Calu3 (cell line): ENCODE data around the gene TPI1. TPM values are rescaled to one million over a fixed set of nuclear protein-coding genes. Genes with fewer than 3 reads are reported as not detected.

Source experiments
- BruUV-seq: library from RNA; stranded (reverse); fragments of 400-500 nt; replicated peaks from 2 replicates; lab custom pipeline; 2021; lab: Mats Ljungman, UMichigan
- CTCF ChIA-PET: fragments of 300-600 bp; sonication (Branson Sonifier 250); formaldehyde crosslinking; loops from one replicate; lab custom pipeline; 2022; ENCODE audit warnings: antibody characterized with exemption; lab: Charles Lee
- DNase-seq: peaks from one replicate; pipeline ENCODE4 v3.0.0; 2022
- H3K27ac Mint-ChIP-seq: one replicate; pipeline ENCODE4 v1.8.0; 2022; ENCODE audit warnings: mixed read lengths; ENCODE audit not compliant: unreplicated experiment
- H3K27me3 Mint-ChIP-seq: one replicate; pipeline ENCODE4 v1.8.0; 2022; ENCODE audit warnings: mixed read lengths; ENCODE audit not compliant: unreplicated experiment
- H3K36me3 Mint-ChIP-seq: one replicate; pipeline ENCODE4 v1.8.0; 2022; ENCODE audit warnings: mild to moderate bottlenecking, moderate library complexity, mixed read lengths; ENCODE audit not compliant: insufficient read depth, unreplicated experiment
- H3K4me1 Mint-ChIP-seq: one replicate; pipeline ENCODE4 v1.8.0; 2022; ENCODE audit warnings: mild to moderate bottlenecking, low read depth, mixed read lengths; ENCODE audit not compliant: unreplicated experiment
- H3K4me3 Mint-ChIP-seq: one replicate; pipeline ENCODE4 v1.8.0; 2022; ENCODE audit warnings: mild to moderate bottlenecking, low read depth, moderate library complexity, mixed read lengths; ENCODE audit not compliant: unreplicated experiment
- H3K9me3 Mint-ChIP-seq: one replicate; pipeline ENCODE4 v1.8.0; 2022; ENCODE audit warnings: low read depth, mixed read lengths; ENCODE audit not compliant: unreplicated experiment
- intact Hi-C: fragments of 100-400 bp; cut with micrococcal nuclease; formaldehyde crosslinking; loops from one replicate; pipeline ENCODE4 v1.10.0; 2022; ENCODE audit not compliant: unreplicated experiment
- total RNA-seq: library from RNA; stranded (reverse); gene quantifications from 2 replicates; pipeline ENCODE4 v1.2.3, GENCODE V29; 2022
- TF ChIP-seq, protein P1 (sequence below): fragments of 200-600 bp; IDR thresholded peaks from one replicate; pipeline ENCODE4 v1.8.0; 2022; ENCODE audit warnings: antibody characterized with exemption; ENCODE audit not compliant: unreplicated experiment

The TPI1 gene
- total RNA-seq, 1 experiment from 2014 or later = 608 TPM

DNA sequence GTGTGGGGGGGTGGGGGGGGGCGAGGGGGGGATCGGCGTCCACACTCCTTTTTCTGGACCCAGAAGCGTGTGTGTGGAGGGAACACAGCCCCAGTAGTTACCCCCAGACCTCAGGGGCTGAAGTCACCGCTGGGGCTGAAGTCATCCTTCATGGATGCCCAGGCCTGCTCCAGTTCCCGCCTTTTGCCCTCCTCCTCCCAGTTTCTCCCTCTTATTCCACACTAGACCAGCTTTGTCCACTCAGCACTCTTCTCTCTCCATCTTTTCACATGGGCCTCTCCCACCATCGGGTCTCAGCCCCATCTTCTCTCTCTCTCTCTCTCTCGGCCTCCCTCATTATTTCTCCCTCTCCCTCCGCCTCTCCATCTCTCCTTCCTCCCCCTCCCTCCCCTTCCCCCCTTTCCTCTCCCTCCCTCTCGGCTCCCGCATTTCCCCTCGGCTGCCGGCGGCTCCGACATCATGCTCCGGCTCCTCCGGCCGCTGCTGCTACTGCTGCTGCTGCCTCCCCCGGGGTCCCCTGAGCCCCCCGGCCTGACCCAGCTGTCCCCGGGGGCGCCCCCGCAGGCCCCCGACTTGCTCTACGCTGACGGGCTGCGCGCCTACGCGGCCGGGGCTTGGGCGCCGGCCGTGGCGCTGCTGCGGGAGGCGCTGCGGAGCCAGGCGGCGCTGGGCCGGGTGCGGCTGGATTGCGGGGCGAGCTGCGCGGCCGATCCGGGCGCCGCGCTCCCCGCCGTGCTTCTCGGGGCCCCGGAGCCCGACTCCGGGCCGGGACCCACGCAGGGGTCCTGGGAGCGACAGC, 39.1 kb upstream of the TPI1 start, which contains the start of gene P3H3:
Gene P3H3 (plus strand): TSS at position 426 of the 799 bp plus-strand sequence. CDS start 34 bp downstream, at position 460.
- no peak for DNase-seq
- TF ChIP-seq, protein P1, sequence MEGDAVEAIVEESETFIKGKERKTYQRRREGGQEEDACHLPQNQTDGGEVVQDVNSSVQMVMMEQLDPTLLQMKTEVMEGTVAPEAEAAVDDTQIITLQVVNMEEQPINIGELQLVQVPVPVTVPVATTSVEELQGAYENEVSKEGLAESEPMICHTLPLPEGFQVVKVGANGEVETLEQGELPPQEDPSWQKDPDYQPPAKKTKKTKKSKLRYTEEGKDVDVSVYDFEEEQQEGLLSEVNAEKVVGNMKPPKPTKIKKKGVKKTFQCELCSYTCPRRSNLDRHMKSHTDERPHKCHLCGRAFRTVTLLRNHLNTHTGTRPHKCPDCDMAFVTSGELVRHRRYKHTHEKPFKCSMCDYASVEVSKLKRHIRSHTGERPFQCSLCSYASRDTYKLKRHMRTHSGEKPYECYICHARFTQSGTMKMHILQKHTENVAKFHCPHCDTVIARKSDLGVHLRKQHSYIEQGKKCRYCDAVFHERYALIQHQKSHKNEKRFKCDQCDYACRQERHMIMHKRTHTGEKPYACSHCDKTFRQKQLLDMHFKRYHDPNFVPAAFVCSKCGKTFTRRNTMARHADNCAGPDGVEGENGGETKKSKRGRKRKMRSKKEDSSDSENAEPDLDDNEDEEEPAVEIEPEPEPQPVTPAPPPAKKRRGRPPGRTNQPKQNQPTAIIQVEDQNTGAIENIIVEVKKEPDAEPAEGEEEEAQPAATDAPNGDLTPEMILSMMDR = no peak
- Mint-ChIP-seq H3K4me1 (peaks cover 16% of the 10 kb centered on the region), H3K27me3 (peaks cover 97% of the 10 kb centered on the region), H3K9me3 (no peaks in the 10 kb centered on the region), H3K4me3 (peak within 1 kb of the TSS; percentile 75), H3K27ac (peak within 1 kb of the TSS; percentile 25), H3K36me3 (peaks cover 16% of the 10 kb centered on the region)
- intact Hi-C loops = loop anchor here (5.0 to 10.0 kb wide), 2 partner anchors 213 to 276 kb away; no protein-coding TSS in a partner anchor
- CTCF ChIA-PET = interaction anchor here (1.8 kb wide), 1 partner anchor 62 kb away, joined by 4 read pairs; no protein-coding TSS in a partner anchor
- no TSS peak for BruUV-seq

GRCh38 chr12:6828781-6829535, 38.4 kb upstream of the TPI1 start:
- CTCF ChIA-PET = interaction anchor here (0.9 to 1.8 kb wide), 2 partner anchors 23 to 62 kb away, joined by 4 read pairs; partner anchors contain the start of genes CDCA3 and USP5

DNA sequence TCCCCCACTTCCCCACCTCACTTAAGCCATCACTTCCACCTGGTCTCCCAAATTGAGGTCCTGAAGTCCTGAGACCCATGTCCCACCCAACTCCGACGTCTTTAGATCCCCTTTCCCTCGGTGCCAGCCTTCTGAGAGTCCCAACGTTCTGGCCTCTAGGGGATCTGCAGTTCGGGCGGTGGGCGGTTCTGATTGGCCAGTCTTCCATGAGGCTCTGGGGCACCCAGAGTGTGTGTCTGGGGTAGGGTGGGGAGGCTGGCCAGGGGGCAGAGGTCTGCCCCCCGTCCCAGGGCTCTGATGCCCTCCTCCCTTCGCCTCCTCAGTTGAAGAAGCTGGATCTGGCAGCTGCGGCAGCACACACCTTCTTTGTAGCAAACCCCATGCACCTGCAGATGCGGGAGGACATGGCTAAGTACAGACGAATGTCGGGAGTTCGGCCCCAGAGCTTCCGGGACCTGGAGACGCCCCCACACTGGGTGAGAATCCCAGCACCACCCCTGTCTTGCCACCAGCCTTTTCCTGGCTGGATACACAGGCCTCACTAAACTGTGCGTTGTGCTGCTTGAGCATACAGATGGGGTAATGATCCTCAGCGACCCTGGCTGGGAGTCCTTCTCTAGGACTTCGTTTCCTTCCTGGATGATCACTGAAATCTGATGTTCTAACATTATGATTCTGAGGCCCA, 37.7 kb upstream of the TPI1 start:
- CTCF ChIA-PET = interaction anchor here (0.9 to 1.8 kb wide), 2 partner anchors 22 to 63 kb away, joined by 4 read pairs; partner anchors contain the start of genes CDCA3 and USP5
- peaks cover 96% of the 10 kb centered on the region for H3K27me3 Mint-ChIP-seq
- no peak for DNase-seq
- peaks cover 16% of the 10 kb centered on the region for H3K36me3 Mint-ChIP-seq
- no peak overlapping the region for H3K27ac Mint-ChIP-seq
- BruUV-seq = no TSS peak
- no peaks in the 10 kb centered on the region for H3K9me3 Mint-ChIP-seq
- intact Hi-C loops = loop anchor here (5.0 to 10.0 kb wide), 2 partner anchors 215 to 277 kb away; no protein-coding TSS in a partner anchor
- peak overlapping the region; percentile 75 for H3K4me3 Mint-ChIP-seq
- TF ChIP-seq, protein P1 = no peak
- H3K4me1 Mint-ChIP-seq = peaks cover 23% of the 10 kb centered on the region

More at GRCh38 chr12:6828781-6829535, 38.4 kb upstream of the TPI1 start:
- Mint-ChIP-seq H3K4me1 (peaks cover 16% of the 10 kb centered on the region), H3K36me3 (peaks cover 16% of the 10 kb centered on the region), H3K4me3 (peak overlapping the region; percentile 75), H3K9me3 (no peaks in the 10 kb centered on the region), H3K27ac (no peak overlapping the region), H3K27me3 (peaks cover 96% of the 10 kb centered on the region)
- no TSS peak for BruUV-seq
- peak; percentile 19 for DNase-seq
- intact Hi-C loops = loop anchor here (5.0 to 10.0 kb wide), 2 partner anchors 214 to 277 kb away; no protein-coding TSS in a partner anchor
- TF ChIP-seq, protein P1 = no peak
